Effector CD8-positive, alpha-beta T cell (primary cell): ENCODE results near the gene CTNNBL1.
"Not testable (repeated sequence)": the region's sequence is repeated elsewhere in the genome, so short reads cannot be mapped to it uniquely, and the experiment has no call there.

Source experiments
- DNase-seq: peaks from one replicate; lab custom pipeline; 2025; lab: John Stamatoyannopoulos, UW

The CTNNBL1 gene

DNA sequence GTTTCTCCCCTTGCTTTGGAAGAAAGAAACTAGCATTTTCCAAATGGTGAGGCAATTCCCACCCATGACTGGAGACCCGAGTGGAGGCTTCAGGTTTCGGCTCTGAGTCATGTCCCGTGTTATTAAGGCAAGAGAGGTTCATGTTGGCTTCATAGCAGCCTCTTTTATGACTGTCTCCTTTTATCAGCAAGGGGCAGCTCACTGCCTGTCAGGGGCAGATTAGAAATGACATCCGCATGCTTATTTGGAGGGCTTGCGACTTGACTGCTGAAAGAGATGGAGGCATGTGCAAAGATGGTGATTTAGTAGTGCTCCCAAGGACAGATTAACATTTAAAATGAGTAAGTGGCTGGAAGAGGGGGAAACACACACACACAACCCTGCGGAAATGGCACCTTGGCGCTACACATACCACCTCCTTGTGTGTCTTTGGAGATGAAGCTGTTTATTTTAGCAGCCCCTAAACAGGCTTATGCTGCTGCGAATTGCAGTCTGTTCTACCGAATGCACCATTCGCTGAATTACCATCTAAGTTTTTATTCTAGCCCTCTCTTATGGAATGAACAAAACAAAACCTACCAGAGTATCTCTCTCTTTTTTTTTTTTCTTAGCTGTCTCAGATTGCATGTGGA, 157.0 kb downstream of the CTNNBL1 start:
- DNase-seq, result no peak

DNA sequence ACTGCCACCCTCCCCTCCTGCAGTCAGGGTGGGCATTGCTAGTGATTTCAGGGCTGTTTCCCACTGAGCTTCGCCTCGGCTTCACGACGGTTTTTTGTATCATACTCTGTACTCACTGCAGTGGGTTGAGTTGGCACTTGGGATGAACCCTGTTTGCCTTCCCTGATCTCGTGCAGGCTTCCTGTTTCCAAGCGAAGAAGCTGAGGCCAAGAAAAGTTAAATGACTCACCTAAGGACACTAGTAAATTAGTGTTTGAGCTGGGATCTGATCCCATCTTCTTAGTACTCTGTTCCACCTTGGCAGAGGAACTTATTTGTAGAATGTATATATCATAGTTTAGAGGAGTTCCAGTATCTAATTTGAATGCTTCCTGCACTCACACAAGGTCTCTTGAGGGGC, 158.8 kb downstream of the CTNNBL1 start:
- no peak for DNase-seq

DNA sequence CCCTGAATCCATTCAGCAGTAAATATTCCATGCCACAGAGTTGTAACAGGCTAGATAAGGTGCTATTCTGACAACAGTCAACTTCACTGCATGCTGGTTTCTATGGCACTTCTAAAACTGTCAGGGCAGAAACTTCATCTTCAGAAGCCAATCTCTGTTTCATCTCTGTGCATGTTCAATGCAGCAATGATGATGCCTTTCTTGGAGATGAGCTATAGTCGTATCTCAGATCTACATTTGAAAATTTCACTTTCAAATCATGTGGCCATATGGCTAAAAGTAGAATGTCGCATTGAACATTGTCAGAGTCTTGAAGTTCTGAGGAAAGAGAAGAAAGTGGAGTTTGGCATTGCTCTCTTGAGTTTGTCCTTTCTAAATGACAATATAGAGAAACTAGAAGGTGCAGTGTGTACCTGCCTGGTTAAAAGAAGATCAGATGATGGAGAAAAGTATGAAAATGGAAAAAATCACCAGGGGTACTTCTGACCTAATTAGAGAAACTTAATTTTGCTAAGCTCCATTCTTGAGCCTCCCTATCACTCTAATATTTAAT, 160.1 kb downstream of the CTNNBL1 start:
- no peak for DNase-seq

DNA sequence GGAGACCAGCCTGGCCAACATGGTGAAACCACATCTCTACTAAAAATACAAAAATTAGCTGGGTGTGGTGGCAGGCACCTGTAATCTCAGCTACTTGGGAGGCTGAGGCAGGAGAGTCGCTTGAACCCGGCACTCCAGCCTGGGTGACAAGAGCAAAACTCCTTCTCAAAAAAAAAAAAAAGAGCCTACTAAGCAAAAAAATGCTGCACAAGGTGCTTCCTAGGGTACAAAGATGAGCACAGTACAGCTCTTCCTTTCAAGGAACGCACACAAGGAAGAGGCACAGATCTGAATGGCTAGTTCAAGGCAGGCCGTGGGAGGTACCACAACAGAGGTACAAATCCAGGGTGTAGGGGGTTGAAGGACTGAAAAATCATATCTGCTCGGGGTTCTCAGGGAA, 162.2 kb downstream of the CTNNBL1 start:
- not testable (repeated sequence) for DNase-seq

DNA sequence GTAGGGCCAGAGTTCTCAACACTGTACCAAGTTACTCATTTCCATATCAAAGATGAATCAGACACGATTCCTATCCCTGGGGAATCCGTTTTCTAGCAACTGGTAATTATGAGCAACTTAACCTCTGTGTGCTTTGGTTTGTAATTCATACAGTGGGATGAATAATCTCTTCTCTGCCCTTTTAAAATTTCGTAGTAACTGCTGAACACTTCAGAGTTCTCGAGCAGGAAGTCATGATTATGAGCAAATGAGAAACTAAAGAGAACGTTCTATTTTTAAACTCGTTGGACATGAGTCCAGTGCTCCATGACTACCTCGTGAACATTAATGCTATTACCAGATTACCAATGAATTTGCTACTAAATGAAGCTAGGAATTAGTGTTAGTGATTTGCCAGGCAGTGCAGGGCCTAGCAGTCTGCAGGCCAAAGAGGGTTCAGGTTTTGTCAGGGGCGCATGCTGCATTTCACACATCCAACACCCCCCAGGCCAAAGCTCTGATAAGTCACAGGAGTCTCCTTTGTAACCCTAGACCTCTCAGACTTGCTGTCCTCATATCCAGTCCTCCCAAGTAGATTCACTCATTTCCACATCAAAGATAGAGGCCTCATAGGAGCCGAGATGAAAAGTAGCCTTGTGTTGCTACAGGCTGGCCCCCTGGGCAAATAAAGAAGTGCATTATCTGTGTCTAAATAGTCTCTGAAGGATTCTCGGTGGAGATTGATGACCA, 163.3 kb downstream of the CTNNBL1 start:
- no peak for DNase-seq

DNA sequence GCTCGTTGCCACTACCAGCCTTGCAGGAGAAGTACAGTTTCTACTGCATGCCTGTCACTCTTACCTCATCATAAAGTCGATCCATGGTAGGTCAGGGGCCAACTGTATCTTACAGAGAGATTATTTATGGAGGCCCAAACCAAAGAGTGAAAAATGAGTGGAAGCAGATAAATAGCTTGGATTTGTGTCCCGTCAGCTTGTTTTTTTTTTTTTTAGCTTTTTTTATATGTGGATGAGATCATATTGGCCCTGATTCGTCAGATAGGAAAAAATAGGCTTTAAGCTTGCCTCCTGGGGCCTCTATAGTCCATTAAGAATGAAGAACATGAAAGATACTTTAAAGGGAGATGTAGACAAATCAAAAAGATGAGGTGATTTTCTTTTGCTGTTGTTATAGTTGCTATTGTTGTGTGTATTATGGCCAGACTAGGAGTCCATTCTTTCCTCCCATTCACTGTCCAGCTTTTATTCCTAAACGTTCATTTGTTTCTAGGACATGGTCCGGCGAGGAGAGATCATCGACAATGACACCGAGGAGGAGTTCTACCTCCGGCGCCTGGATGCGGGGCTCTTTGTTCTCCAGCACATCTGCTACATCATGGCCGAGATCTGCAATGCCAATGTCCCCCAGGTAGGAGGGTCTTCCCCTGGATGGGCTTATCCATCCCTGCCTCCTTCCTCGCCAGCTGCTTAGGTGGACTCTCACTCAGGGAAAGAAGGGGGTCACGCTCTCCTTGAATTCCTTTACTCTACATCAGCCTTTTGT, 165.8 kb downstream of the CTNNBL1 start:
- no peak for DNase-seq

DNA sequence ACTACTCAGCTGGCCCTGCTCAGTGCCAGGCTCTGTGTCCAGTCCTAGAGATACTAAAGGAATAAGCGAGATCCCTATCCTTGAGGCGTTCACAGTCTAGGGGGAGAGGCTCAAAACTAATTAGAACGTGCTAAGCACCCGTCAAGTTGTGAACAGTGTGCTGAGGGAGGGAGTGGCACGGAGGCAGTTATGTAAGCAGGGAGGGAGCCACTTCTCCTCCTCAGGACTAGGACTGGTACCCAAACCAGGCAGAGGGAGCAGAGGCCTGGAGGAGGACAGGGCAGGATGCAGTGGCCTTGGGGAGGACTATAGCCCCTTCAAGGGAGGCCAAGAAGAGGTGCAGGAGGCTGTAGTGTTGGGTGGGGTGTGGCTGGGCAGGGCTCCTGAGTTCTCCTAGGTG, 169.5 kb downstream of the CTNNBL1 start:
- no peak for DNase-seq

DNA sequence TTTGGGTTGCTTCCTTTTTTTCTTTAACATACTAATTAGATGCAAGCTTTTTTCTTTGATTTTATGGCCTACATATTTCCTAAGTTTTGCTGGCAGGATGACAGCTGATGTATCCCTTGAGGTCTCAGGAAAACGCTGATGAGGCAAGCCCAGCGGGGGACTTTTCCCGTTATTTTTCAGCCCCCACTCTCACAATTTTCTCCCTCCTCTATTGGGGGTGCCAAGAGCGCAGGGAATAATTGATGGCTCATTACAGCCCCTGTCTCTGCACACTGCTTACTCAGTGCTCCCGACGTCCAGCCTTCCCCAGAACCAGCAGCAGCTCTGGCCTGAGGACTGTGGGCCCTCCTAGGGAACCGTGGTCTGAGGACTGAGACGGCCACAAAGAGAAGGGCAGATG, 170.5 kb downstream of the CTNNBL1 start:
- no peak for DNase-seq

DNA sequence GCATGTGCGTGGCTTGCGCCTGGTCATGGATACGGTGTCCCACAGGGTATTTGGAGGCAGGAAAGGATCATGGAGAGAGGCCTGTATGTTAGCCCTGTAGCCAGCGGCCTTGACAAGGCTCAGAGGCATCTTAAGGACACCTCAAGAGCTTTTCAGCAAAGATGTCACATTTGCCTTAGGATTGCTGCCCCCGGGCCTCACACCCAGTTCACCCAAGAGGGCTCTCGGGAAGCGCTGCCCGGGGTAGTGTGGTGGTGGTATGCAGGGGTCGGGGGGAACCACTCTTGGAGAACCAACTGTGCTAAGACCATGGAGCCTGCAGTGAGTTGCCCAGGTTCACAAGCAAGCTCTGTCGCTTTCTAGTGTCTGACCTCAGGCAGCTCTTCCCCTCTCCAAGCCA, 172.2 kb downstream of the CTNNBL1 start:
- DNase-seq, result no peak

DNA sequence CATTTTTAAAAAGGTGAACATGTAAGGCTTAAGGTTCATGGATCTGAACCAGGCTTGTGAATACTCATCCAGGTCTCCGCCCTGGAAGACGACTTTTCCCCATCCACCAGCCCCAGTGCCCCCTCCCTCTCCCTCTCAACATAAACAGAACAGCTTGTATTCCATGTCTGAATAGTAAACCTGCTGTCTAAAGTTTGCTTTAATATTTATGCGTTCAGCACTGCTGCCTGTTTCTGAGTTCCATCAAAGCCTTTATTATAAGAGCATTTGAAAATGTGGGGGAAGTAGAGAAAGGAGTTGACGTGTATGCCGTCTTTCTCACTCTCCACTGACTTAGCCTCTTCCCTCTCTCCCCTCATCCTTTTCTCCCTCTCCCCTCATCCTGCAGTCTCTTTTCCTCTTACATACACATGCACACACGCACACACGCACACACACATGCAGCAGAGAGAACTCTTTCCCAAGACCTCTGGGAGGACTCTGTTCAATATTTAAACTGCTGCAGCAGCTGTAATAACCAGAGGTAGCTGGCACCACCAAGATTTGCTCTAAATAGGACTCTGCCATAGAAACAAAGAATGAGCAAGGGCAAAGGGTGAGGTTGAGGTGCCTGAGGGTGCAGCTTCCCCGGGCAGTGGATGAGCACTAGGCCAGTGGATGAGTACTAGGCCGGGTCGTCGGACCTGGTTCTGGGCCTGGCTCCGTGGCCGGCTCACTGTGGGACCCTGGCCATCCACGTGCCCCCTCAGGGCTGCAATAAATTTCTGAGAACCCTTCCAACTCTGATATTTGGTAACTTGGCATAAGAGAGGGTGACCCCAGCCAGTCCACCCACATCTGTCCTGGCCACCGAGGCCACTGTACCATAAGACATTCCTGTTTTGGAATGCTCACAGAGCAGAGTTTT, 173.7 kb downstream of the CTNNBL1 start:
- DNase-seq, result no peak

DNA sequence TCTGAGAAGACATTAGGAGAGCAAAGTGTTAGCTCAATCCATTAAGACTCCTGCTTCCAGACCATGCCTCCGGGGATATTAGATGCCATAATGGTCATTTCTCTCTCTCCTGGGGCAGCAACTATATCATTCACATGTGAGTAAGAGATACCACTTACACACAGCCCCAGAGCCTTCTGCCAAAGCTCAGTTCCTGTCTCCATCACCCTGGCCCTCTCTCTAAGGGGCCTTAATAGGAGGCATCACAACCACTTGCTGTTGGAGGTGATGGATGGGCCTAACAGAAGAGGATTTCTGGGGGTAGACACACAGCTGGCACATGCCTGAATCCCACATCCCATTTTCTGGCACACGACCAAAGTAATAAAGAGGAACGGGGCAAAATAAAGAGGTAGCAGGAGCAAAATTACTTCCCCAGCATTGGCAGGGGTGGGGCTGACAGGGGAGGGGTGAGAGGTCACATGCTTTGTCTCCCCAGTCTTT, 175.1 kb downstream of the CTNNBL1 start:
- DNase-seq, result no peak

DNA sequence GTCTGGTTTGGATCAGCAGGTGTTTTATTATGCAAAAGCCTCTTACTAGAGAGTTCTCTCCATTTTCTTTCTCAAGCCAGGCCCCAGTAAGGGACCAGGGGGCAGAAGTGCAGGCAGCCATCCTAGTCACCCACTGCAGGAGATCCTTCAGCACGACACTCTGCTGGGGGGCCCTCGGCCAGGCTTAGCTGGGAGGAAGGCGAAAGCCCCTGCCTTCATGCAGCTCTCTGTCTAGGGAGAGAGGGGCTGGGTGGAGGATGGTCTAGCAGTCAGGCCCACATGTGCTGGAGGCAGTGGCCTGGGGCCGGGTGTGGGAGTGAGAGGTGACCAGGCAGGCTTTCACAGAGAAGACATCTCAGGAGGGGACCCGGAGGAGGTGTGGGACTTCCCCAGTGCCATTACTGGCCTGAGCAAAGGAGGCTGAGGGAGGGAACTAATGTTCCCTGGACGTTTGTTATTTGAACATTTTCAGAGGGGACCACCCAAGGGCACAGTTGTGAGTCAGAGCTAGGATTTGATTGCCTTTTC, 175.6 kb downstream of the CTNNBL1 start:
- no peak for DNase-seq

DNA sequence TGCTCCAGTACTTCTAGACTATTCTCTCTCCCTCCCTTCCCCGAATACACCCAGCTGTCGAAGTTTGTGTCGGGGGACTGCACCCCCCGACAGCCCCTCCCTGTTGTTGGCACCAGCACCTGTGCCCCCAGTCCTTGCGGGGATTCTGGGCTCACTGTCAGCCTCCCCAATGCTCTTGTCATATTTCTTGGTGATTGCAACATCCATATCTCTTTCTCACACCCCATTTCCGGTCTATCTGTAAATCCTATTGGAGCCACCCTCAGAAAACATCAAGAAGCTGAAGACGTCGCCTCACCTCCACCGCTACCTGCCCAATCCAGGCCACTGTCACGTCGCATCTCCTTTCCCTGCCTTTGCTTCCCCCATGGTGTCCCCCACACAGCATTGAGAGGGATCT, 176.5 kb downstream of the CTNNBL1 start:
- no peak for DNase-seq

DNA sequence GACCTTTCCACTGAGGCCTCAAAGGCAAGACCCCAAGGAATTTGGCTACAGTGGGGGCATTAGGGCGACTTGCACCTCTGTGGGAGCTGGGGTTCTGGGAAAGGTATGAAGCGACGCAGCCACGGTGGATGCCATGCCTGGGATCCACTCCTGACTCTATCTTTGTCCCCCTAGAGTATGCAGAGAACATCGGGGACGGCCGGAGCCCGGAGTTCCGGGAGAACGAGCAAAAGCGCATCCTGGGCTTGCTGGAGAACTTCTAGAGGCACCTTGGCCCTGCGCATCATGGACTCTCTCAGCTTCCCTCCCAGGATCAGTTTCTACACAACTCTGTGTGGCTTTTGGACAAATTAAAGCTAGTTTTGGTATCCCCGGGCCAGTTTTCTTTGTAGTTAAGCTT, 177.9 kb downstream of the CTNNBL1 start:
- DNase-seq, result no peak

DNA sequence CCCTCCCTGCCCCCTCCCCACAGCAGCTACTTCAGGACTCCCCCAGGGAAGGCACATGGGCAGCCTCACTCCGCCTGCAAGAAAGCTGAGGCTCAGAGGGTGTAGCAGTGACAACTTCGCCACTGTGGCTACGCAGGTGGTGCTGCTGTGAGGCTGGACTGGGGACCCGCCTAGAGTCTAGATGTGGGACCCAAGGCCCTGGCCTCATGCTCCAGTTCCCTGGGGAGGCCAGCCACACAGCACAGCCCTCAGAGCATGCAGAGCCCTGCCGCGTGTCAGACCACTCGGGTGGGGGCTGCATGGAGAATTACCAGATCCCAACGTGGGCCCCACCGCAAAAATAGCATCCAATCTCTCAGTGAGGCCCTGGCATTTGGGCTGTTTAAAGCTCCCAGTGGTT, 178.3 kb downstream of the CTNNBL1 start:
- no peak for DNase-seq

DNA sequence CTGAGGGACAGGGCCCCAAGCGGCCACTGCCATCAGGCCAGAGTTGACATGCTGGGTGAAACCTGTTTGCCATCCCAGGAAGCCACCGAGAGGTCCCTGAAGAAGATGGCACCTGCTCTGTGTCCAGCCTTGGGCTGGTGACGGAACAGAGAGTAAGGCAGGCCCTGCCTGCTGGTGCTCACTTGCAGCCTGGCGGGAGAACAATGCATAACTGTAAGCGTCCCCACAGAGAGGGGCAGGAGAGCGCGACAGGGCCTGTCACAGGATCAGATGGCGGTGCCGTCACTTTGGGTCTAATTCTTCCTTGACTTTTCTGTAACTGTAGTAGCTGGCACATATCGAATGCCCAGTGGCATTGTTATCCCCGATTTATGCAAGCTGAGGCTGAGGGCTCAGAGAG, 180.1 kb downstream of the CTNNBL1 start:
- DNase-seq, result no peak

DNA sequence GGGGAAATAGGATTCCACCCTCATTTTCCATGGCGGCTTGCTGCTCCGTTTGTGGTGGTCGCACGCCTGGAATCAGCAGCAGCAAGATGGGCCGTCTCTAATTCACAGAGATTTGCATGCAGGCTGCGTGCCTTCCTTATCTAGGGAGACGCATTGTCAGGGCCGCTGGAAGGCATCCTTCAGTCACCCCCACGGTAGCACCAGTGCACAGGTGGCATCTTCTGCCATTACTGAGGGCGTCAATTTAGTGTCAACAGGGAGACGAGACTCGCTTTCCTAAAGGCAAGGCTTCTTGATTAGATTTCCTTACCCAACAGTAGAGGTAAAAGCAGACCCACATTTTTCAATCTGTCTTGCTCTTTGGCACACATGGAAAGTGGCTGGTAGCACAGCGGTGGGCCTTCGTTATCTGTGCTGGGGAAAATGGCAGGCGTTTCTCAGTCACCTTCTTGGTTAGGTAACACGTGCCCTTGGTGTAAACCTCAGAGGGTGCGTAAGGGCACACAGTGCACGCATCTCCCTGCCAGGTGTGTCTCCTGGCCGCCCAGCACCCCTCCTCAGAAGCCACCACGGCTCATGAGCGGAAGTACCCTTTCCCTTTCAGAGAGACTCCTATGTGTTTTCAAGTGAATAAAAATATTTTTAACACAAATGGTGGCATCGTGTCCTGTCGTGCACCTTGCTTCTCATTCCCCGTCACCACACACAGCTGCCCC, 181.8 kb downstream of the CTNNBL1 start:
- no peak for DNase-seq

DNA sequence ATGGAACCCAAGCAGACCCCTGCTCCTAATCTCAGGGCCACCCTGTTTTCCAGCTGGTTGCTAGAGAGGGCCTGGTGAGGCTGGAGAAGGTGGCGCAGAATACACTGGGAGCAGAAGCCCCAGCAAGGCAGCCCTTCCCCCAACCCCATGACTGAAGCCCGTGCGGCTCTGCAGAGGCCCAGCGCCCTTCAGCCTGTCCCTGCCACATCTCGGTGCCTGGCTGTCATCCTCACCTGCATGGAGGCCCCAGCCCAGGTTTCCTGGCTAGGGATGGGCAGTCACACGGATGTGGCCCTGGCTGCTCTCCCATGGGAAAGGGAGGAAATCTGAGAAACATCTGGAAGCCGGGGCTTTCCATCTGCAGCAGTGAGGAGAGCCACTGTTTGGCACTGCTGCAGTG, 183.0 kb downstream of the CTNNBL1 start:
- DNase-seq, result no peak

DNA sequence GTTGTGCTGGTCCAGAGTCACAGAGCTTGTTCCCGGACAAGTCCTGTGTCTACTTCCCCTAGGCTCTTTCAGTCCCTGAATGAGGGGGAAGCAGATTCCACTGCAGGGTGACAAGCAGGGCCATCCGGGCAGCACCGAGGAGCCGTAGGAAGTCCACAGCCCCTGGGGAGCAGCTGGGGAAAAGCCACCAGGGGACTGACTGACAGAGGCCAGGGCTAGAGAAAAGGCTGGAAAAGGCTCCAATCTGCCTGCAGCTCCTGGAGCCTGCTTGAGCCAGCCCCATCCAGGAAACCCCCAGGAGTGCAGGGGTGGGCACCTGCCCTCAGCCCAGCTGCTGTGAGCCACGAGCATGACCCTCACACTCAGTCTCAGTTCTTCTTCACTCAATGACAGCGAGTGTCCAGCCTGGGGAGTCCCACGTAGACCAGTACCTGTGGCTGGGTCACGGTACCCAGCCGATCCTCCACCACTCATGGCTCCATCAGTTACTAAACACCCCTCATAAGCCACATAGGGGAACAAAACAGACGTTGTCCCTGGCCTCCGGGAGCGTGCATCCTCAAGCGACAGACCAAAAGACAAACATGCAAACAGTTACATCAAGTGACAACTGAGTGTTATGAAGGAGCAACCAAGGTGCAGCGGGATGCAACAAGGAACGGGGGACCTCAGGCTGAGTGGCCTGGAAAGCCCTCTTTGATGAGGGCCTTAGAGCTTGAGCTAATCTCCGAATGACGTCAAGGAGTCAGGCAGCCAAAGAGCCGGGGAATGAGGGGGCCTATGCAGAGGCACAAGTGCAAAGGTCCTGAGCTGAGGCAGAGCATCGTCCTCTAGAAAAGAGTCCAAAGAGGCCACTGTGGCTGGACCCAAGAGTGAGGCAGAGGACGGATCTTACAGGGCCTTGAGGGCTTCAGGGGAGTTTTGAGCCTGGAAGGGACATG, 184.3 kb downstream of the CTNNBL1 start:
- no peak for DNase-seq
